COR-L47 (cell line): ENCODE data around the gene SORCS2.

Experiments used
- DNase-seq: peaks from one replicate; lab custom pipeline; 2025; lab: John Stamatoyannopoulos, UW

SORCS2 gene

GRCh38 chr4:7393601-7394575 lies 201.6 kb downstream of the SORCS2 start:
- no peak for DNase-seq

DNA sequence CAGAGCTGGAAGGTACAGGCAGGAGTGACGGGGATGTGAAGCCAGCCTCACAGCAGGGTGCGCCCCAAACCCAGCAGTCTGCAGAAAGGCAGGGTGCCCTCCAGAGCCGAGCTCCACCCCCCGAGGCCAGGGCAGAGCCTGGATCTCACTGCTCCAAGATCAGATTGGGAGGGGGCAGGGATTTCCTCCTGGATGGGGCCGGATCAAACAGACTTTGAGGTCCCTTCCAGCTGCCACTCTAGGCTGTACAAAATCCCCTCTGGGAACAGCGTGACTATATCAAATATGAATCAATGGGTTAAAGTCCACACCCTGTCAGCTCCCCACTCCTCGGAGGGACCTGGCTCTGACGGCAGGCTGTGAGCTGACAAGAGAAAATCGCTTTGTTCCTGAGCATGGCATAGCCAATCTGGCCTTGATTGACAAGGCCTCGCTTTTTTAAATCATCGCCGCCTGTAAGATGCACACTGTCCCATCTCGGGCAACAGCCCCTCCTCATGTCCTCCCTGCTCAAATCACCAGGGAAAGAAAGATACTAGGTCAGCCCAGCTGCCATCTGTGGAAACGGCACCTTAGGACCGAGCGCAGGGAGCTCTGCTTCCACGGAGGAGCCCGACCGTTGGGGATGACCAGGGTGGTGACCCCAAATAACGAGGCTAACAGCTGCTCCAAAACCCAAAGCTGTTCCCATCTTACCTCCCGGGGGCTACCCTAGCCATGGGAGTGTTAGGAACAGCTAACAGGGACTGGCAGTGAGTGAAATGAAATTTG lies 202.5 kb downstream of the SORCS2 start:
- DNase-seq = no peak

GRCh38 chr4:7395645-7396044 lies 203.3 kb downstream of the SORCS2 start:
- no peak for DNase-seq

DNA sequence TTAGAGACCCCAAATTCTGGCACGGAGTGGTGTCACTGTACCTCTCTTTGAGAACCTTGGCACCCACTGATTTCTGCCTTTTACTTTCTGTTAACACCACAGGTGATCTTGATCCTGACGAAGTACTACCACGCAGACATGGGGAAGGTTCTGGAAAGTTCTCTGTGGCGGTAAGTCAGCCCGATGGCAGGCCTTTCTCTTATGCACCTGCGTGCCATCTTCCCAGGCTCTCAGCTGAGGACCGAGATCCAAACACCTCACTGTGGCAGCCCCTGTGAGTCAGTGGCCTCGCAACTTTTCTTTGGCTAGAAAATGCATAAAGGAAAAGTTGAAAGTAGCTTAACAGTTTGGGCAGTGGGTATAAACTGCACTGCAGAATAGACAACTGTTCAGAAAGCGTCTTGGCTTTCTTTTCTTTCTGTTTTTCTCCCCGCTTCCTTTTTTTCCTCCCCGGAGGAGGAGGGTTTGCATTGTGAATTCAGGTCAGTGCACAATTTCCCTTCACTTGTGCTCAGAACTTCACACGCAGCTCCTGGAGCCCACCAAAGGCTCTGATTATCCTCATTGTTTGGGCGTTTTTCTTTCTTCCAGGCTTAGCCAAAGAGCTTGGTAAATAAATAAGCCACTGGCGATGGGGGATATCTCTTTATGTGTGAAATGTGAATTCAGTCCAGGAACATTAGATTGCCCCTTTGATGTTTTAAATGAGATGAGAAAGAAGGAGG lies 204.0 kb downstream of the SORCS2 start:
- no peak for DNase-seq

GRCh38 chr4:7397206-7398103 lies 205.1 kb downstream of the SORCS2 start:
- DNase-seq = no peak

GRCh38 chr4:7398104-7398423 lies 205.7 kb downstream of the SORCS2 start:
- peak; percentile 95 for DNase-seq

- no peak for DNase-seq
Observed at GRCh38 chr4:7398788-7399439, 206.6 kb downstream of the SORCS2 start.

GRCh38 chr4:7399440-7400234 lies 207.3 kb downstream of the SORCS2 start:
- DNase-seq = no peak

GRCh38 chr4:7400671-7401298 lies 208.4 kb downstream of the SORCS2 start:
- no peak for DNase-seq

- no peak for DNase-seq
Observed at GRCh38 chr4:7402526-7402925, 210.2 kb downstream of the SORCS2 start.

DNA sequence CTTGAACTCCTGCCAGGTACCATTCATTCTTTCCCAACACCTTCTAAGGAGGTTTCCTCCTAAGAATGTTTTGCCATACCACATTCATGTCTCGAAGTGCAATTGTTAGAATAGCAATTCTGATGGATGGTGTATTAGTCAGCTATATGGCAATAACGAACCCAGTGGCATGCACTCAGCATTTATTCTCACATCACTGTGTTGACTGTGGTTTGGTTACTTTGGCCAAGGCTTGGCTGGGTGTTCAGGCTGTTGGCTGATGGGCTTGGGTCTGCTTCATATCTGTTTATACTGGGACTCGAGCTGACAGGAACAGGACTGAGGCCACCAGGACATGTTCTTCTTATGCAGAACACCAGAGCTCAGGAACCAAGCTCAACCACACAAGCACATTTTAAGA lies 210.7 kb downstream of the SORCS2 start:
- no peak for DNase-seq

GRCh38 chr4:7408166-7408565 lies 215.8 kb downstream of the SORCS2 start:
- DNase-seq = no peak

DNA sequence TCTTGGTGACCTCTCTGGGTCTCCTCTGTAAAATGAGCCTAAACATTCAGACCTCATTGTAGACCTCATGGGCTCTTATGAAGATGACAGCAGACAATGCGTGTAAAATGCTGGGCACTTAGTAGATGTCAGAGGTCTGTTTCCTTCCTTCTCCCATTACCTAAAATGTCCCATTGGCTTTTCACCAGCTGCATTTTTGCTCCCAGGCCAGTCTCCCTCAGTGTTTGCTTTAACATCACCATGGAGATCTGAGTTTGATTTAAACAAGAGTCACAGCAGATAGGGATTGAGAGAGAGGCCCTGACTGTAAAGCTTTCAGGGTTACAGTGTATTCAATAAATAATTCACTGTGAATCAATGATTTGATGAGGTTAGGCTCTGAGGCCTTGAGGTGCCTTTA lies 218.1 kb downstream of the SORCS2 start:
- no peak for DNase-seq

DNA sequence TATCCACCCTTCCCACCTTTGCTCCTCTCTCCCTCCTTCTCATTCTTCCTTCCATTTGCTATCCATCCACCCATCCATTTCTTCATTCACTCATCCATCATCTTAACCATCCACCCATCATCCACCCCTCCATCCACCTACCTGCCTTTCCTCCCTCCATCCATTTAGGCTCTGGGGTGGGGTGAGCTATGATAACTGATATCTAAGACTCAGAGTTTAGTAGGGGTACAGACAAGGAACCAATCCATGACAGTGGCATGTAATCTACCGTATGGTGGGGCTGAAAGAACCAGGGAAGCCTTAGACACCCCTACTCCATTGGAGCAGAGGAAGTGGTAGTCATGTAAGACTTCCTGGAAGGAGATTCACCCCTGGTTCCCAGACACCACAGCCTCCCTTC lies 219.2 kb downstream of the SORCS2 start:
- DNase-seq = no peak

- no peak for DNase-seq
Observed at GRCh38 chr4:7411896-7412553, 219.7 kb downstream of the SORCS2 start.

DNA sequence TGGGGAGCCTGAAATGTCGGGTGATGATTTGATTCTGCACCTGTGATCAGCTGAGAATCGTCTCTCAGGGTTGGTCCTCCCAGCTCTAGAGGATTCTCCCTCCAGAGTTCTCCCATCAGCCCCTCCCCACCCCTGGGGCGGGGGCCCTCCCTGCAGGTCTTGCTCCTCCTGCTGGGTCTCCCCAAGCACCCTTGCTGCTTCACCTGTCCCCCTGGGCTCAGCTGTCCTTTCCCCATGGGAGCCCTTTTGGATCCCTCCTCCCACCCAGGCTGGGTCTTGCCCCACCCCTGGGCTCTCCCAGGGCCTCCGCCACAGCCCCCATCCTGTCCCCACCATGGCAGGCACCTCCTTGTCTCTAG lies 220.2 kb downstream of the SORCS2 start:
- DNase-seq = no peak

DNA sequence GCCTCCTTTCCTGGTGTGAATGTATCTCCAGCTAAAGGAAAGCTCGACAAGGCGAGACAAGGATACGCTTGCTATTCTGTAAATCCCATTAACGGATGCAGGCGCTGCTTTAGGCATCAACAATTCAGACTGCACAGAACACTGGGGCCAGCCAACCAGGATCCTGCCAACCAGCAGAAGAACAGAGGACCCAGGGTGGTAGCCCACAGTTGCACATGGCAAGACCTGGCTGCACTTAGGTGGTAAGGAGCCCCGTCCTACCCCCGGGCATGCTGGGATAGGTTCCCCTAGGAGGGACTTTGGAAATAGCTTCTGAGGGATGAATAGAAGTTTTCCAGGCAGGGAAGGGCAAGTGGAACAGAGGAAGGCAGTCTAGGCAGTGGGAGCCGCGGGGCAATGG lies 221.7 kb downstream of the SORCS2 start:
- DNase-seq = no peak

- no peak for DNase-seq
Observed at GRCh38 chr4:7414736-7415510, 222.6 kb downstream of the SORCS2 start.
